Measurements from ENCODE around the gene GRIK4.

DNA sequence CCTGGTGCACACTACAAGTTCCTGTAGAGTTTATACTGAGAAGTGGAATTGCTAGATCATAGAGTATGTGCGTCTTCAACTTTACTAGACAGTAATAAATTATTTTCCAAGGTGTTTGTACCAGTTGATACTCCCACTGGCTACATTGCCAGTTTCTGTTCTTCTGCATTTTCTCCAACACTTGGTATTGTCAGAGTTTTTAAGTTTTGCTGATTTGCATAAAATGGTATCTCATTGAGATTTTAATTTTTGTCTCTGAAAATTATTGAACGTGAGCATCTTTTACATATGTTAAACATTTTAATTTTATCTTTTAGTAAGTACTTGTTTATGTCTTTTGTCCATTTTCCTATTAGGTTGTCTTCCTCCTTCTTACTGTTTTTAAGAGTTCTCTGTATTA is 519.6 kb downstream of the GRIK4 start:
- TF ChIP-seq, protein P1, sequence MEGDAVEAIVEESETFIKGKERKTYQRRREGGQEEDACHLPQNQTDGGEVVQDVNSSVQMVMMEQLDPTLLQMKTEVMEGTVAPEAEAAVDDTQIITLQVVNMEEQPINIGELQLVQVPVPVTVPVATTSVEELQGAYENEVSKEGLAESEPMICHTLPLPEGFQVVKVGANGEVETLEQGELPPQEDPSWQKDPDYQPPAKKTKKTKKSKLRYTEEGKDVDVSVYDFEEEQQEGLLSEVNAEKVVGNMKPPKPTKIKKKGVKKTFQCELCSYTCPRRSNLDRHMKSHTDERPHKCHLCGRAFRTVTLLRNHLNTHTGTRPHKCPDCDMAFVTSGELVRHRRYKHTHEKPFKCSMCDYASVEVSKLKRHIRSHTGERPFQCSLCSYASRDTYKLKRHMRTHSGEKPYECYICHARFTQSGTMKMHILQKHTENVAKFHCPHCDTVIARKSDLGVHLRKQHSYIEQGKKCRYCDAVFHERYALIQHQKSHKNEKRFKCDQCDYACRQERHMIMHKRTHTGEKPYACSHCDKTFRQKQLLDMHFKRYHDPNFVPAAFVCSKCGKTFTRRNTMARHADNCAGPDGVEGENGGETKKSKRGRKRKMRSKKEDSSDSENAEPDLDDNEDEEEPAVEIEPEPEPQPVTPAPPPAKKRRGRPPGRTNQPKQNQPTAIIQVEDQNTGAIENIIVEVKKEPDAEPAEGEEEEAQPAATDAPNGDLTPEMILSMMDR (conservative IDR thresholded peaks at IDR 0.05; ENCODE audit: low read depth, low read length): no peak
- no peak for TF ChIP-seq EZH2 (IDR thresholded peaks at IDR 0.05; ENCODE audit: low read length, unreplicated experiment)

Data from PC-3 (cell line).